Lower lobe of right lung (tissue), 2 donors: Measurements from ENCODE around the gene WIPF1. TPM values are rescaled to one million over a fixed set of nuclear protein-coding genes. Genes with fewer than 3 reads are reported as not detected.
"Not testable (repeated sequence)": the region's sequence is repeated elsewhere in the genome, so short reads cannot be mapped to it uniquely, and the experiment has no call there.

Experiments used
- ATAC-seq, 2 donors: fragments of 200-7000 bp; cut with Tn5 transposase; one replicate each; pipeline ENCODE4 v1.9.1; 2020 to 2022; ENCODE audit warnings: mild to moderate bottlenecking in 2 of 2, moderate library complexity in 2 of 2
- DNase-seq: peaks from one replicate; pipeline ENCODE4 v3.0.0-alpha.2; 2020
- H3K27ac ChIP-seq: fragments of 200-600 bp; one replicate; pipeline ENCODE4 v1.8.0; 2022
- H3K27me3 ChIP-seq: fragments of 200-600 bp; one replicate; pipeline ENCODE4 v1.8.0; 2022; ENCODE audit warnings: low read depth
- H3K36me3 ChIP-seq: fragments of 200-600 bp; one replicate; pipeline ENCODE4 v1.8.0; 2022; ENCODE audit warnings: mild to moderate bottlenecking
- H3K4me1 ChIP-seq: fragments of 200-600 bp; one replicate; pipeline ENCODE4 v1.8.0; 2022
- H3K4me3 ChIP-seq: fragments of 200-600 bp; one replicate; pipeline ENCODE4 v1.8.0; 2022; ENCODE audit warnings: mild to moderate bottlenecking
- H3K9me3 ChIP-seq: fragments of 200-600 bp; one replicate; pipeline ENCODE4 v1.8.0; 2022
- intact Hi-C: fragments of 100-400 bp; cut with DNase I; formaldehyde crosslinking; loops from one replicate; pipeline ENCODE4 v1.11.0; 2022
- total RNA-seq: library from RNA; stranded (reverse); fragmentation: NEBNext Ultra II Directional; extraction: Animal tissue kit (Norgen Biotek cat#: 25700); gene quantifications from one replicate; pipeline ENCODE4 v1.2.1, GENCODE V29; 2021
- TF ChIP-seq, protein P1 (sequence below): fragments of 200-600 bp; IDR thresholded peaks from one replicate; pipeline ENCODE4 v1.8.0; 2022; ENCODE audit warnings: antibody characterized with exemption, mild to moderate bottlenecking
- donor health status: DM: no; HTN: yes; CAD: no; lungs with severe emphysema.

Gene WIPF1
- total RNA-seq, 1 donor from 2014 or later: 84.4 TPM

- Histone ChIP-seq H3K4me3 (no peak overlapping the region), H3K4me1 (no peaks in the 10 kb centered on the region), H3K27ac (no peak overlapping the region), H3K36me3 (no peaks in the 10 kb centered on the region), H3K9me3 (no peaks in the 10 kb centered on the region), H3K27me3 (no peaks in the 10 kb centered on the region)
- TF ChIP-seq, protein P1, sequence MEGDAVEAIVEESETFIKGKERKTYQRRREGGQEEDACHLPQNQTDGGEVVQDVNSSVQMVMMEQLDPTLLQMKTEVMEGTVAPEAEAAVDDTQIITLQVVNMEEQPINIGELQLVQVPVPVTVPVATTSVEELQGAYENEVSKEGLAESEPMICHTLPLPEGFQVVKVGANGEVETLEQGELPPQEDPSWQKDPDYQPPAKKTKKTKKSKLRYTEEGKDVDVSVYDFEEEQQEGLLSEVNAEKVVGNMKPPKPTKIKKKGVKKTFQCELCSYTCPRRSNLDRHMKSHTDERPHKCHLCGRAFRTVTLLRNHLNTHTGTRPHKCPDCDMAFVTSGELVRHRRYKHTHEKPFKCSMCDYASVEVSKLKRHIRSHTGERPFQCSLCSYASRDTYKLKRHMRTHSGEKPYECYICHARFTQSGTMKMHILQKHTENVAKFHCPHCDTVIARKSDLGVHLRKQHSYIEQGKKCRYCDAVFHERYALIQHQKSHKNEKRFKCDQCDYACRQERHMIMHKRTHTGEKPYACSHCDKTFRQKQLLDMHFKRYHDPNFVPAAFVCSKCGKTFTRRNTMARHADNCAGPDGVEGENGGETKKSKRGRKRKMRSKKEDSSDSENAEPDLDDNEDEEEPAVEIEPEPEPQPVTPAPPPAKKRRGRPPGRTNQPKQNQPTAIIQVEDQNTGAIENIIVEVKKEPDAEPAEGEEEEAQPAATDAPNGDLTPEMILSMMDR: no peak
- intact Hi-C loops: no loop called here
- ATAC-seq (no peak), DNase-seq (no peak)
Observed at GRCh38 chr2:174551697-174552096, 45.9 kb downstream of the WIPF1 start.

- H3K4me3 ChIP-seq, intact Hi-C loops, H3K27ac ChIP-seq, DNase-seq, H3K36me3 ChIP-seq, H3K4me1 ChIP-seq, H3K9me3 ChIP-seq, ATAC-seq, H3K27me3 ChIP-seq: not testable (repeated sequence)
Observed at GRCh38 chr2:174548646-174549045, 49.0 kb downstream of the WIPF1 start.

- H3K4me3 ChIP-seq, H3K9me3 ChIP-seq, H3K27me3 ChIP-seq, ATAC-seq, H3K4me1 ChIP-seq, H3K27ac ChIP-seq, H3K36me3 ChIP-seq, intact Hi-C loops, DNase-seq: not testable (repeated sequence)
Observed at GRCh38 chr2:174548021-174548420, 49.6 kb downstream of the WIPF1 start.

DNA sequence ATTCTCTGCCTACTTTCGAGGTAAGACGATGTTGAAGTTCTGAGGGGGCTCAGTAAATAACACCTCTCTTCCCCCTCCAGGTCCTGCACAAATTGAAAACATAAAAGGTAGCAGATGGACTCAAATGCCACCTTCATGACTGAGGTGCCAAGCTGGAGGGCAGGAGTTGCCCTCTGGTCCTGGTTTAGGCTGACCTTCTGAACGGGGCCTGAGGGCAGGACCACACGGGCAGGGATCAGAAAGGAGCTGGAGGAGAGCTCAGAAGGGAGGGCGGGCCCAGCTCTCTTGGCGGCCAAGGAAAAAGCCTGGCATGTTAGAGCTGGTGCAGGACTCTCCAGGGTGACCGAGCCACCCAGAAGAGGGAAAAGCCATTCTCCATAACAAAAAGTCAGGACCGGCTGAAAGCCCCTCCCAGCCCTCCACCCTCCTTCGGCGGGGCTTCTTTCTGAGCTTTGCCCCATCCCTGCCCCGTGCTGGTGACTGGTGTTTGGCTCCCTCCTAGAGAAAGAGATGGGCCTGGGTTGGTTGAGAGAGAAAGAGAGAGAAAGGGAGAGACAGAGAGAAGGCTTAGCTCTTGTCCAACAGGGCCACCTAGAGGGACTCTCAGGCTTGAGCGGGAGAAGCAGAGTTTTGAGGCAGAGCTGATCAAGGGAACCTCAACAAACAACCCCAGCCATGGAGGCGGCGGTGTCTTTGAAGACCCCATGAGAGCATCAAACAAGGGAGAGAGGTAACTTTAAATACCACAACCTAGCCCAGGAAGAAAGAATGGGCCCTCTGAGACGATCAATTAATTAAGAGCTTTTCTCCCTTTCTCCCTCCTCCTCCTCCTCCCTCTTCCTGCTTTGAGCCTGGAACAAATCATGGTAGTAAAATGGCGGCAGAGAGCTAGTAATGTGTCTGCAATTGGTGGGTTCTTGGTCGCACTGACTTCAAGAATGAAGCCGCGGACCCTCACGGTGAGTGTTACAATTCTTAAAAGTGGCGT is 50.8 kb downstream of the WIPF1 start:
- ATAC-seq: peak; percentile 28 to 37
- no peak overlapping the region for H3K27ac ChIP-seq
- no peaks in the 10 kb centered on the region for H3K27me3 ChIP-seq
- TF ChIP-seq, protein P1: no peak
- no peaks in the 10 kb centered on the region for H3K9me3 ChIP-seq
- no peak overlapping the region for H3K4me3 ChIP-seq
- H3K4me1 ChIP-seq: no peaks in the 10 kb centered on the region
- no peaks in the 10 kb centered on the region for H3K36me3 ChIP-seq
- intact Hi-C loops: no loop called here
- no peak for DNase-seq

GRCh38 chr2:174545240-174545639 is 52.4 kb downstream of the WIPF1 start:
- intact Hi-C loops: no loop called here
- H3K4me3 ChIP-seq: no peak overlapping the region
- no peak for DNase-seq
- H3K4me1 ChIP-seq: no peaks in the 10 kb centered on the region
- no peaks in the 10 kb centered on the region for H3K9me3 ChIP-seq
- ATAC-seq: no peak
- H3K27ac ChIP-seq: no peak overlapping the region
- H3K36me3 ChIP-seq: no peaks in the 10 kb centered on the region
- no peaks in the 10 kb centered on the region for H3K27me3 ChIP-seq
- TF ChIP-seq, protein P1: no peak

DNA sequence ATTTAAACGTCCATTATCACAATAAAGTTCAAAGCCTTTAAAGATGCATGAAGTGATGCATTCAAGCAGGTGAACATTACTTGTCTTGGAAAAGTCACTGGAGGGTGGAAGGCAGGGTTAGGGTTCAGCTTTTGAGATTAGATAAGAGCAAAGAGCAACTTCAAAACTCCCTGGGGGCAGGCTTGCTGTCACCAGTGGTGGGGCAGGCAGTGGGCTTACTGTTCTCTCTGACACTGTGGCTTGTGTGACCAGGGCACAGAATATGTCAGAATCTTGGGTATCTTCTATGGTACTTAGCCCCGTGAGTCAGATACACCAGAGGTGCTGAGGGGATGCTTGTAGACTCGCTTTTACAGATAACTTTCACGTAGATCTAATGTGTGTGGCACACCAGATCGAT is 52.8 kb downstream of the WIPF1 start:
- TF ChIP-seq, protein P1: no peak
- H3K4me1 ChIP-seq: no peaks in the 10 kb centered on the region

More for the DNA sequence above, 52.8 kb downstream of the WIPF1 start:
- no peak for DNase-seq
- Histone ChIP-seq H3K9me3 (no peaks in the 10 kb centered on the region), H3K27me3 (no peaks in the 10 kb centered on the region), H3K36me3 (no peaks in the 10 kb centered on the region), H3K4me3 (no peak overlapping the region), H3K27ac (no peak overlapping the region)
- intact Hi-C loops: no loop called here
- no peak for ATAC-seq
